ENCODE results near the gene ZC3H10. TPM values are rescaled to one million over a fixed set of nuclear protein-coding genes. Genes with fewer than 3 reads are reported as not detected.

ZC3H10 gene
- total and polyA plus RNA-seq, 2 of the 8 experiments (the other 6 are each of a cell fraction or from before 2014, with no cell fraction given), result 4.0 to 11.2 TPM

- Histone ChIP-seq H3K4me1 (replicated peaks in 1 of 4; ENCODE audit: control insufficient read depth in 3 of 4, insufficient read depth in 4 of 4, low read length in 3 of 4) (peaks cover 0 to 13% (median 5%) of the 10 kb centered on the region in 4 experiments; a peak in 5 of 7 replicates), H3K27me3 (replicated peaks in 1 of 4; ENCODE audit: control insufficient read depth in 3 of 4, extremely low read depth in 1 of 4, insufficient read depth in 3 of 4, low read length in 3 of 4) (no peaks in the 10 kb centered on the region), H3K4me2 (ENCODE audit: insufficient read depth in 1 of 2, low read depth in 2 of 2, low read length in 2 of 2) (peak overlapping the region; percentile 96 to 98), H2BK20ac (ENCODE audit: low read length) (no peak overlapping the region), H2AK5ac (ENCODE audit: low read depth, low read length) (no peak overlapping the region), H4K8ac (ENCODE audit: extremely low read depth, insufficient read depth, low read length) (no peak overlapping the region; the same call in 1 of the 2 replicates), H3K23me2 (ENCODE audit: low read depth, low read length) (peaks cover 12% of the 10 kb centered on the region), H3K18ac (ENCODE audit: extremely low read depth, low read length) (no peak overlapping the region), H3K56ac (replicated peaks; ENCODE audit: insufficient read length, low read depth, low read length) (no peak overlapping the region), H4K91ac (replicated peaks; ENCODE audit: insufficient read length, low read length) (no peak overlapping the region), H3K23ac (ENCODE audit: insufficient read length) (no peak overlapping the region), H2BK120ac (replicated peaks; ENCODE audit: low read depth, low read length) (no peak overlapping the region), H3K9me3 (ENCODE audit: insufficient read depth in 2 of 2, low read depth in 1 of 2, low read length in 1 of 2) (no peaks in the 10 kb centered on the region; a peak in 1 of 4 replicates), H4K5ac (ENCODE audit: insufficient read length, low read depth, low read length) (no peak overlapping the region), H2BK15ac (ENCODE audit: low read length) (peak overlapping the region; percentile 33; the same call in 1 of the 2 replicates), H3K36me3 (ENCODE audit: control insufficient read depth in 2 of 4, insufficient read depth in 4 of 4, low read length in 3 of 4) (peaks cover 11 to 40% (median 34%) of the 10 kb centered on the region in 4 experiments), H3K79me1 (ENCODE audit: low read depth, low read length) (no peaks in the 10 kb centered on the region), H3K14ac (ENCODE audit: insufficient read length) (no peak overlapping the region), H2BK5ac (ENCODE audit: low read depth, low read length) (0 out of 2 replicates have a peak overlapping the region, but pooled peaks have one; percentile 90), H2BK12ac (ENCODE audit: low read depth, low read length) (no peak overlapping the region), H2AFZ (ENCODE audit: low read length) (no peak overlapping the region), H3K9ac (replicated peaks in 1 of 4; ENCODE audit: extremely low read depth in 1 of 4, low read depth in 3 of 4, low read length in 3 of 4) (peak overlapping the region; percentile 92 to 93 (median 92)), H3K4me3 (ENCODE audit: extremely low read depth in 1 of 4, insufficient read depth in 2 of 4, low read depth in 3 of 4, low read length in 4 of 4) (peak overlapping the region; percentile 79 to 95 (median 90)), H4K20me1 (replicated peaks in 1 of 2; ENCODE audit: control insufficient read depth in 1 of 2, insufficient read depth in 2 of 2, low read length in 2 of 2) (peaks cover 0 to 2% of the 10 kb centered on the region in 2 experiments), H3K27ac (ENCODE audit: low read depth, low read length) (no peak overlapping the region), H3K4ac (replicated peaks; ENCODE audit: insufficient read length, low read depth, low read length) (no peak overlapping the region), H3K79me2 (ENCODE audit: control insufficient read depth in 1 of 2, insufficient read depth in 2 of 2, low read length in 2 of 2) (peaks cover 0 to 10% of the 10 kb centered on the region in 2 experiments; a peak in 1 of 4 replicates)
- POLR2A ChIA-PET (ENCODE audit: partially characterized antibody), result interaction anchor here (0.7 to 5.3 kb wide), 8 partner anchors 12 to 93 kb away, joined by 3 to 161 read pairs (median 12); partner anchors contain the start of genes MYL6B, PA2G4, RNF41 and RPL41
- FAIRE-seq, result no peak
- CTCF ChIA-PET (ENCODE audit: partially characterized antibody), result interaction anchor here (0.6 to 5.4 kb wide), 8 partner anchors 10 to 1324 kb away, joined by 3 to 46 read pairs (median 6); partner anchors contain the start of genes ANKRD52 and ZC3H10
- WGBS, 2 experiments (ENCODE audit: extremely low coverage in 1 of 2, insufficient coverage in 1 of 2, insufficient read length in 1 of 2, insufficient replicate concordance in 2 of 2, low coverage in 1 of 2, low lambda C conversion rate in 2 of 2, missing lambda C conversion rate in 1 of 2), result 9% methylated on average over 24 of the region's 29 CpGs; no CpG with 5 or more reads in 1 of the 2 experiments
- peak in 1 of 2 experiments; percentile 72 for DNase-seq (ENCODE audit: low read depth in 1 of 2, low spot score in 2 of 2)
- TF ChIP-seq, protein P1, sequence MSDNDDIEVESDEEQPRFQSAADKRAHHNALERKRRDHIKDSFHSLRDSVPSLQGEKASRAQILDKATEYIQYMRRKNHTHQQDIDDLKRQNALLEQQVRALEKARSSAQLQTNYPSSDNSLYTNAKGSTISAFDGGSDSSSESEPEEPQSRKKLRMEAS (IDR thresholded peaks at IDR 0.05), result no peak
- TF ChIP-seq SAP30 (IDR thresholded peaks at IDR 0.05; ENCODE audit: insufficient read depth, insufficient replicate concordance, low read length), result no peak
- no peak for TF ChIP-seq ASH2L (IDR thresholded peaks at IDR 0.05; ENCODE audit: low read length)
- peak; percentile 91; the same call in 1 of the 2 replicates for TF ChIP-seq EGR1 (IDR thresholded peaks at IDR 0.05; ENCODE audit: borderline replicate concordance, low read depth, low read length)
- no peak for TF ChIP-seq CTCF (IDR thresholded peaks at IDR 0.05; ENCODE audit: control extremely low read depth in 1 of 3, insufficient read depth in 1 of 3, low read depth in 1 of 3, low read length in 3 of 3)
- TF ChIP-seq E2F6 (IDR thresholded peaks at IDR 0.05), result no peak
- peak; percentile 61 for TF ChIP-seq TAF1 (IDR thresholded peaks at IDR 0.05; ENCODE audit: low read depth, low read length)
- no peak for TF ChIP-seq SIRT6 (IDR thresholded peaks at IDR 0.05; ENCODE audit: low read length)
These were observed 11.3 kb downstream of the ZC3H10 start for GRCh38 chr12:56129206-56129941.

All from H1 (cell line).